Gastroesophageal sphincter (tissue), 3 donors: ENCODE results near the gene ADAMTS4.

Experiments used
- CTCF ChIP-seq, 4 experiments: fragments of 200-600 bp in 2 of 4; fragments of 450-650 bp in 2 of 4; sonication (generic) in 1 of 4; IDR thresholded peaks; one replicate each; pipeline ENCODE4 v1.5.1; 2017 to 2019; ENCODE audit warnings: antibody characterized with exemption in 4 of 4, mild to moderate bottlenecking in 2 of 4, moderate library complexity in 2 of 4
- POLR2A ChIP-seq, 2 donors: fragments of 450-650 bp; IDR thresholded peaks; one replicate each; pipeline ENCODE4 v1.6.1; 2017; ENCODE audit warnings: antibody characterized with exemption in 2 of 2, mild to moderate bottlenecking in 2 of 2, moderate library complexity in 1 of 2

- no peak for TF ChIP-seq POLR2A (IDR thresholded peaks at IDR 0.05)
- TF ChIP-seq CTCF (IDR thresholded peaks at IDR 0.05) = no peak
Observed at GRCh38 chr1:161196521-161197451, 2.1 kb downstream of the ADAMTS4 start.
